A549 (cell line): ENCODE data around the gene ENPP3. TPM values are rescaled to one million over a fixed set of nuclear protein-coding genes. Genes with fewer than 3 reads are reported as not detected.

Experiments
- ATAC-seq, 2 experiments: fragments of 200-7000 bp in 1 of 2; fragments of >200 bp in 1 of 2; cut with Nextera tagmentation in 1 of 2; cut with Tn5 transposase in 1 of 2; 3 replicates each; pipeline versions ENCODE4 v1.8.0 to v1.9.1; 2018 to 2020; ENCODE audit warnings: mild to moderate bottlenecking in 1 of 2, moderate library complexity in 1 of 2
- CTCF ChIA-PET: fragments of 300-600 bp; sonication (Branson Sonifier 250); formaldehyde crosslinking; extraction: SDS; loops from one replicate; lab custom pipeline; 2021; ENCODE audit warnings: antibody characterized with exemption, inconsistent platforms; lab: Yijun Ruan, JAX
- POLR2A ChIA-PET: fragments of 350-600 bp; formaldehyde crosslinking; extraction: SDS; loops from one replicate; lab custom pipeline; 2021; ENCODE audit warnings: antibody characterized with exemption, inconsistent platforms; lab: Yijun Ruan, JAX
- DNase-seq, 2 experiments: peaks; one replicate each; pipeline versions ENCODE4 v3.0.0 to v3.0.0-alpha.2; 2011 to 2016; ENCODE audit warnings: low read depth in 1 of 2, low spot score in 1 of 2
- FAIRE-seq: peaks from 2 replicates; lab custom pipeline; 2011; peaks lifted over from hg19 to GRCh38; lab: Jason Lieb, UNC
- H3K27ac ChIP-seq, 2 experiments: fragments of >200 bp; sonication (Bioruptor Twin); formaldehyde crosslinking; 3 replicates each; pipeline ENCODE4 v1.5.1; 2016 to 2017
- H3K4me1 ChIP-seq: fragments of >200 bp; sonication (Bioruptor Twin); formaldehyde crosslinking; 3 replicates; pipeline ENCODE4 v1.6.1; 2016
- H3K4me2 ChIP-seq: fragments of >200 bp; sonication (Bioruptor Twin); formaldehyde crosslinking; 3 replicates; pipeline ENCODE4 v1.6.1; 2016
- H3K4me3 ChIP-seq: fragments of >200 bp; sonication (Bioruptor Twin); formaldehyde crosslinking; 3 replicates; pipeline ENCODE4 v1.5.1; 2016
- H3K9me3 ChIP-seq: fragments of >200 bp; sonication (Bioruptor Twin); formaldehyde crosslinking; 3 replicates; pipeline ENCODE4 v1.6.1; 2016
- CBX2 ChIP-seq: fragments of 200-600 bp; sonication (generic); IDR thresholded peaks from 2 replicates; pipeline ENCODE4 v1.6.1; 2016; ENCODE audit warnings: low read depth, mild to moderate bottlenecking, borderline replicate concordance
- CEBPB ChIP-seq, 2 experiments: fragments of >200 bp in 1 of 2; sonication (Bioruptor Twin) in 1 of 2; formaldehyde crosslinking in 1 of 2; IDR thresholded peaks; 2 replicates each; pipeline ENCODE4 v1.6.1; 2012 to 2016
- GATA3 ChIP-seq: IDR thresholded peaks from 2 replicates; pipeline ENCODE4 v1.6.1; 2012; ENCODE audit warnings: borderline replicate concordance
- HDAC2 ChIP-seq: fragments of 200-600 bp; sonication (generic); IDR thresholded peaks from 2 replicates; pipeline ENCODE4 v1.6.1; 2016
- JUNB ChIP-seq: fragments of >200 bp; sonication (Bioruptor Twin); formaldehyde crosslinking; IDR thresholded peaks from 2 replicates; pipeline ENCODE4 v1.6.1; 2016
- KDM1A ChIP-seq: fragments of 200-600 bp; sonication (generic); IDR thresholded peaks from 2 replicates; pipeline ENCODE4 v1.6.1; 2016; ENCODE audit warnings: low read depth, mild to moderate bottlenecking
- MAFK ChIP-seq: fragments of 450-650 bp; IDR thresholded peaks from 2 replicates; pipeline ENCODE4 v1.6.1; 2014; ENCODE audit not compliant: partially characterized antibody
- MAZ ChIP-seq: fragments of 150-350 bp; IDR thresholded peaks from 2 replicates; pipeline ENCODE4 v1.6.1; 2014; ENCODE audit warnings: antibody characterized with exemption, low read depth, low read length, borderline replicate concordance
- NR3C1 ChIP-seq: fragments of >200 bp; sonication (Bioruptor Twin); formaldehyde crosslinking; IDR thresholded peaks from 3 replicates; pipeline ENCODE4 v1.6.1; 2017
- PHF8 ChIP-seq: fragments of 200-600 bp; sonication (generic); IDR thresholded peaks from 2 replicates; pipeline ENCODE4 v1.6.1; 2016; ENCODE audit warnings: low read depth, mild to moderate bottlenecking, antibody characterized with exemption, moderate library complexity, borderline replicate concordance
- RCOR1 ChIP-seq: fragments of 150-350 bp; IDR thresholded peaks from 2 replicates; pipeline ENCODE4 v1.6.1; 2014; ENCODE audit warnings: antibody characterized with exemption, low read length, low read depth
- SMC3 ChIP-seq: fragments of >200 bp; sonication (Bioruptor Twin); formaldehyde crosslinking; IDR thresholded peaks from 3 replicates; pipeline ENCODE4 v1.6.1; 2018; ENCODE audit warnings: inconsistent platforms
- TFCP2L1 ChIP-seq: fragments of 250-450 bp; sonication (Bioruptor Pico); IDR thresholded peaks from 2 replicates; pipeline ENCODE4 v1.5.0; 2021; ENCODE audit warnings: mild to moderate bottlenecking
- ZFP36 ChIP-seq: fragments of 450-650 bp; IDR thresholded peaks from 2 replicates; pipeline ENCODE4 v1.6.1; 2014; ENCODE audit warnings: borderline replicate concordance; ENCODE audit not compliant: partially characterized antibody
- ZNF302 ChIP-seq: fragments of 250-450 bp; sonication (Bioruptor Pico); IDR thresholded peaks from 2 replicates; pipeline ENCODE4 v1.9.0; 2021; ENCODE audit warnings: inconsistent platforms, mild to moderate bottlenecking, moderate library complexity
- WGBS: methylation state at CpG from one replicate; pipeline ENCODE4 v1.1.6; 2017; ENCODE audit errors: missing lambda C conversion rate; 5-methylcytosine and 5-hydroxymethylcytosine counted together
- polyA plus RNA-seq, 4 experiments: library from polyadenylated mRNA; depleted of rRNA in 3 of 4; stranded (reverse); fragments of >200 nt; fragmentation: RNase III in 1 of 4; extraction: RNeasy Plus Mini Kit Qiagen cat#74134 plus additional on column Dnase treatment in 1 of 4; gene quantifications; 2 replicates in 3 of 4; 3 replicates in 1 of 4; pipeline ENCODE4 v1.2.3, GENCODE V29; 2011 to 2017
- TF ChIP-seq, protein P1 (sequence below): fragments of 250-450 bp; sonication (Bioruptor Pico); IDR thresholded peaks from 2 replicates; pipeline ENCODE4 v1.5.0; 2021; ENCODE audit warnings: mild to moderate bottlenecking, moderate library complexity, borderline replicate concordance
- TF ChIP-seq, protein P2 (sequence below): fragments of >200 bp; sonication (Bioruptor Twin); formaldehyde crosslinking; IDR thresholded peaks from 3 replicates; pipeline ENCODE4 v1.5.1; 2016
- TF ChIP-seq, protein P3 (sequence below): fragments of >200 bp; sonication (Bioruptor Twin); formaldehyde crosslinking; IDR thresholded peaks from 3 replicates; pipeline ENCODE4 v1.6.1; 2016
- TF ChIP-seq, protein P4 (sequence below): fragments of 450-650 bp; IDR thresholded peaks from 2 replicates; pipeline ENCODE4 v1.6.1; 2014; ENCODE audit warnings: antibody characterized with exemption
- TF ChIP-seq, protein P5 (sequence below): IDR thresholded peaks from 2 replicates; pipeline ENCODE4 v1.6.1; 2012

Gene ENPP3
- polyA plus RNA-seq, 2 of the 4 experiments (the other 2 are of a cell fraction): not detected

DNA sequence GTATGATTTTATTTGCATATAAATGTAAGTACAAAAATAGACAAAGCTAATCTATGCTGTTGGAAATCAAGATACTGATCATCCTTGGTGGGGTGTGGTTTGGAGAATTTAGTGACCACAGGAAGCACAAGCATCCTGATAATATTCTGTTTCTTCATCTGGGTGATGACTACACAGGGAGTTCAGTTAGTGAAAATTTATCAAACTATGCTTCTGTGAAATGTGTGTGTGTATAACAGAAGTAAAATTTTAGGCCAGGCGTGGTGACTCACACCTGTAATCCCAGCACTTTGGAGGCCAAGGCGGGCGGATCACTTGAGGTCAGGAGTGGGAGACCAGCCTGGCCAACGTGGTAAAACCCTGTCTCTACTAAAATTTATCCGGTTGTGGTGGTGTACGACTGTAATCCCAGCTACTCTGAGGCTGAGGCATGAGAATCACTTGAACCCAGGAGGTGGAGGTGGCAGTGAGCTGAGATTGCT lies 20.6 kb downstream of the ENPP3 start:
- Histone ChIP-seq H3K4me3 (no peak overlapping the region), H3K27ac (no peak overlapping the region), H3K4me1 (peaks cover 2% of the 10 kb centered on the region; the same call in 1 of the 3 replicates), H3K9me3 (no peaks in the 10 kb centered on the region), H3K4me2 (no peak overlapping the region)
- ChIA-PET CTCF (no interaction called here), POLR2A (no interaction called here)
- no peak for TF ChIP-seq TFCP2L1
- DNase-seq (no peak), ATAC-seq (no peak), FAIRE-seq (no peak)
- 65% methylated on average over 6 of the region's 6 CpGs for WGBS

DNA sequence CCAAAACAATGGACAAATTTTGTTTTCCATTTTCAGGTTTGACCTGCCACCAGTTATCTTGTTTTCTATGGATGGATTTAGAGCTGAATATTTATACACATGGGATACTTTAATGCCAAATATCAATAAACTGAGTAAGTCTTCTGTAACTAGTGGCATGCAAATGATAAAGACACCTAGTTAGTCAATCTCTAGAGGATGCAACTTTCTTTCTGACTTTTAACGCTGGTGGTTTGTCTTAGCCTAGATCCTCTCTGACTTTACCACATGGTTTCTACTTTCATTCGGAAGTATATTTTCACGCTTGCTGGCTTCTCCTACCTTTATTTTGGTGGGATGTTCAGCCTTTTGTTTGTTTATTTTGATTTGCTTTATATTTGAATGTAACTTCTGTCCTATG lies 21.2 kb downstream of the ENPP3 start:
- H3K9me3 ChIP-seq: no peaks in the 10 kb centered on the region
- H3K4me3 ChIP-seq: no peak overlapping the region
- DNase-seq: no peak
- H3K27ac ChIP-seq: no peak overlapping the region
- no peak for TF ChIP-seq JUNB
- TF ChIP-seq, protein P1, sequence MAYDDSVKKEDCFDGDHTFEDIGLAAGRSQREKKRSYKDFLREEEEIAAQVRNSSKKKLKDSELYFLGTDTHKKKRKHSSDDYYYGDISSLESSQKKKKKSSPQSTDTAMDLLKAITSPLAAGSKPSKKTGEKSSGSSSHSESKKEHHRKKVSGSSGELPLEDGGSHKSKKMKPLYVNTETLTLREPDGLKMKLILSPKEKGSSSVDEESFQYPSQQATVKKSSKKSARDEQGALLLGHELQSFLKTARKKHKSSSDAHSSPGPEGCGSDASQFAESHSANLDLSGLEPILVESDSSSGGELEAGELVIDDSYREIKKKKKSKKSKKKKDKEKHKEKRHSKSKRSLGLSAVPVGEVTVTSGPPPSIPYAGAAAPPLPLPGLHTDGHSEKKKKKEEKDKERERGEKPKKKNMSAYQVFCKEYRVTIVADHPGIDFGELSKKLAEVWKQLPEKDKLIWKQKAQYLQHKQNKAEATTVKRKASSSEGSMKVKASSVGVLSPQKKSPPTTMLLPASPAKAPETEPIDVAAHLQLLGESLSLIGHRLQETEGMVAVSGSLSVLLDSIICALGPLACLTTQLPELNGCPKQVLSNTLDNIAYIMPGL: no peak
- no peak for TF ChIP-seq ZFP36
- no peak for TF ChIP-seq MAZ
- TF ChIP-seq RCOR1: no peak
- no peak for TF ChIP-seq ZNF302 (CRISPR knock-in tag)
- no peak for TF ChIP-seq MAFK
- no peak for TF ChIP-seq GATA3
- no peak for TF ChIP-seq CEBPB (IDR thresholded peaks at IDR 0.05)
- no peak for TF ChIP-seq HDAC2
- no peak for TF ChIP-seq CBX2
- no peak for TF ChIP-seq NR3C1
- TF ChIP-seq, protein P2, sequence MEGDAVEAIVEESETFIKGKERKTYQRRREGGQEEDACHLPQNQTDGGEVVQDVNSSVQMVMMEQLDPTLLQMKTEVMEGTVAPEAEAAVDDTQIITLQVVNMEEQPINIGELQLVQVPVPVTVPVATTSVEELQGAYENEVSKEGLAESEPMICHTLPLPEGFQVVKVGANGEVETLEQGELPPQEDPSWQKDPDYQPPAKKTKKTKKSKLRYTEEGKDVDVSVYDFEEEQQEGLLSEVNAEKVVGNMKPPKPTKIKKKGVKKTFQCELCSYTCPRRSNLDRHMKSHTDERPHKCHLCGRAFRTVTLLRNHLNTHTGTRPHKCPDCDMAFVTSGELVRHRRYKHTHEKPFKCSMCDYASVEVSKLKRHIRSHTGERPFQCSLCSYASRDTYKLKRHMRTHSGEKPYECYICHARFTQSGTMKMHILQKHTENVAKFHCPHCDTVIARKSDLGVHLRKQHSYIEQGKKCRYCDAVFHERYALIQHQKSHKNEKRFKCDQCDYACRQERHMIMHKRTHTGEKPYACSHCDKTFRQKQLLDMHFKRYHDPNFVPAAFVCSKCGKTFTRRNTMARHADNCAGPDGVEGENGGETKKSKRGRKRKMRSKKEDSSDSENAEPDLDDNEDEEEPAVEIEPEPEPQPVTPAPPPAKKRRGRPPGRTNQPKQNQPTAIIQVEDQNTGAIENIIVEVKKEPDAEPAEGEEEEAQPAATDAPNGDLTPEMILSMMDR: no peak
- no peak for TF ChIP-seq PHF8
- TF ChIP-seq SMC3: no peak
- TF ChIP-seq, protein P3, sequence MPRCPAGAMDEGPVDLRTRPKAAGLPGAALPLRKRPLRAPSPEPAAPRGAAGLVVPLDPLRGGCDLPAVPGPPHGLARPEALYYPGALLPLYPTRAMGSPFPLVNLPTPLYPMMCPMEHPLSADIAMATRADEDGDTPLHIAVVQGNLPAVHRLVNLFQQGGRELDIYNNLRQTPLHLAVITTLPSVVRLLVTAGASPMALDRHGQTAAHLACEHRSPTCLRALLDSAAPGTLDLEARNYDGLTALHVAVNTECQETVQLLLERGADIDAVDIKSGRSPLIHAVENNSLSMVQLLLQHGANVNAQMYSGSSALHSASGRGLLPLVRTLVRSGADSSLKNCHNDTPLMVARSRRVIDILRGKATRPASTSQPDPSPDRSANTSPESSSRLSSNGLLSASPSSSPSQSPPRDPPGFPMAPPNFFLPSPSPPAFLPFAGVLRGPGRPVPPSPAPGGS: no peak
- TF ChIP-seq, protein P4, sequence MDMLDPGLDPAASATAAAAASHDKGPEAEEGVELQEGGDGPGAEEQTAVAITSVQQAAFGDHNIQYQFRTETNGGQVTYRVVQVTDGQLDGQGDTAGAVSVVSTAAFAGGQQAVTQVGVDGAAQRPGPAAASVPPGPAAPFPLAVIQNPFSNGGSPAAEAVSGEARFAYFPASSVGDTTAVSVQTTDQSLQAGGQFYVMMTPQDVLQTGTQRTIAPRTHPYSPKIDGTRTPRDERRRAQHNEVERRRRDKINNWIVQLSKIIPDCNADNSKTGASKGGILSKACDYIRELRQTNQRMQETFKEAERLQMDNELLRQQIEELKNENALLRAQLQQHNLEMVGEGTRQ: no peak
- no peak for TF ChIP-seq KDM1A
- TF ChIP-seq, protein P5, sequence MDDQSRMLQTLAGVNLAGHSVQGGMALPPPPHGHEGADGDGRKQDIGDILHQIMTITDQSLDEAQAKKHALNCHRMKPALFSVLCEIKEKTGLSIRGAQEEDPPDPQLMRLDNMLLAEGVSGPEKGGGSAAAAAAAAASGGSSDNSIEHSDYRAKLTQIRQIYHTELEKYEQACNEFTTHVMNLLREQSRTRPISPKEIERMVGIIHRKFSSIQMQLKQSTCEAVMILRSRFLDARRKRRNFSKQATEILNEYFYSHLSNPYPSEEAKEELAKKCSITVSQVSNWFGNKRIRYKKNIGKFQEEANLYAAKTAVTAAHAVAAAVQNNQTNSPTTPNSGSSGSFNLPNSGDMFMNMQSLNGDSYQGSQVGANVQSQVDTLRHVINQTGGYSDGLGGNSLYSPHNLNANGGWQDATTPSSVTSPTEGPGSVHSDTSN: no peak
- TF ChIP-seq, all 56 proteins: peak for 0
- ChIA-PET POLR2A (no interaction called here), CTCF (no interaction called here)
- WGBS: 85% methylated on average over 3 of the region's 3 CpGs
- Histone ChIP-seq H3K4me1 (no peaks in the 10 kb centered on the region), H3K4me2 (no peak overlapping the region)
- ATAC-seq (no peak), FAIRE-seq (no peak)
